Mucosa of rectum (tissue), 2 donors: ENCODE results near the gene SRPK3.
A peak's percentile ranks its signal among the peaks of the same experiment; 100 is the strongest.

Source experiments
- H3K27ac ChIP-seq, 2 donors: one replicate each; pipeline ENCODE4 v1.7.0; 2013; ENCODE audit warnings: inconsistent platforms in 2 of 2, low read depth in 2 of 2, low read length in 2 of 2
- H3K27me3 ChIP-seq, 2 donors: one replicate each; pipeline ENCODE4 v1.7.0; 2013; ENCODE audit warnings: low read length in 2 of 2; ENCODE audit not compliant: control insufficient read depth in 2 of 2, insufficient read depth in 2 of 2
- H3K36me3 ChIP-seq, 2 donors: one replicate each; pipeline ENCODE4 v1.7.0; 2013; ENCODE audit warnings: low read length in 2 of 2; ENCODE audit not compliant: control insufficient read depth in 2 of 2, insufficient read depth in 2 of 2
- H3K4me1 ChIP-seq, 2 donors: one replicate each; pipeline ENCODE4 v1.7.0; 2013; ENCODE audit warnings: low read length in 2 of 2, mild to moderate bottlenecking in 1 of 2; ENCODE audit not compliant: control insufficient read depth in 2 of 2, insufficient read depth in 2 of 2
- H3K4me3 ChIP-seq, 2 donors: one replicate each; pipeline ENCODE4 v1.7.0; 2013; ENCODE audit warnings: low read length in 2 of 2
- H3K9ac ChIP-seq, 2 donors: one replicate each; pipeline ENCODE4 v1.7.0; 2013; ENCODE audit warnings: low read length in 2 of 2, low read depth in 1 of 2, mild to moderate bottlenecking in 1 of 2
- H3K9me3 ChIP-seq, 2 donors: one replicate each; pipeline ENCODE4 v1.7.0; 2013; ENCODE audit warnings: low read length in 2 of 2; ENCODE audit not compliant: control insufficient read depth in 2 of 2
- donor health status: healthy.
- donor health status: Normal muscosa, but diverticular disease.

The SRPK3 gene

DNA sequence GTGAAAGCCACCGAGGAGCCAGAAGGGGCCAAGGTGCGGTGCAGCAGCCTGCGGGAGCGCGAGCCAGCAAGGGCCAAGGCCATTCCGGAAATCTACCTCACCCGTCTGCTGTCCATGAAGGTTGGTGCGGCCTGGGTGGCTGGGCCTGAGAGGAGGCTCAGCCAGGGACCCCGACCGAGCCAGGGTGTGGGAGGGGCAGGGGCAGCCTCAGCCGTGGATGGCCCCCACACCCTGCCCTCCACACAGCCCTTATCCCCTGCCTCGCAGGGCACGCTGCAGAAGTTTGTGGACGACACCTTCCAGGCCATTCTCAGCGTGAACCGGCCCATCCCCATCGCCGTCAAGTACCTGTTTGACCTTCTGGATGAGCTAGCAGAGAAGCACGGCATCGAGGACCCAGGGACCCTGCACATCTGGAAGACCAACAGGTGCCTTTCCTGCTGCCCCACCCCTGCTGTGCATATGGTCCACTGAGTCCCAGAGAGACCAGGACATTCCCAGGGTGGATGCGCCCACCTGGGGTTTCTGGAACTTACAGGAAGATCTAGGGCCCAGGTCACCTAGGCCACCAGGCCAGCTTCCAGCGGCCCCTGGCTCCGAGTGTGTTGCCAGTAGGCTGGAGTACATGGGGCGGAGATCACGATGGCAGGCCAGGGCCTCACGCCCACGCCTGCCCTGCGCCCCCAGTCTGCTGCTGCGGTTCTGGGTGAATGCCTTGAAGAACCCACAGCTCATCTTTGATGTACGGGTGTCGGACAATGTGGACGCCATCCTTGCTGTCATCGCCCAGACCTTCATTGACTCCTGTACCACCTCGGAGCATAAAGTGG lies 3.4 kb upstream of the SRPK3 start:
- H3K27me3 ChIP-seq, result peaks cover 2 to 6% of the 10 kb centered on the region in 2 donors
- H3K9ac ChIP-seq, result no peak overlapping the region
- no peaks in the 10 kb centered on the region for H3K9me3 ChIP-seq
- peaks cover 3% of the 10 kb centered on the region in 2 donors for H3K4me1 ChIP-seq
- no peak overlapping the region for H3K27ac ChIP-seq
- no peaks in the 10 kb centered on the region for H3K36me3 ChIP-seq
- no peak overlapping the region for H3K4me3 ChIP-seq

DNA sequence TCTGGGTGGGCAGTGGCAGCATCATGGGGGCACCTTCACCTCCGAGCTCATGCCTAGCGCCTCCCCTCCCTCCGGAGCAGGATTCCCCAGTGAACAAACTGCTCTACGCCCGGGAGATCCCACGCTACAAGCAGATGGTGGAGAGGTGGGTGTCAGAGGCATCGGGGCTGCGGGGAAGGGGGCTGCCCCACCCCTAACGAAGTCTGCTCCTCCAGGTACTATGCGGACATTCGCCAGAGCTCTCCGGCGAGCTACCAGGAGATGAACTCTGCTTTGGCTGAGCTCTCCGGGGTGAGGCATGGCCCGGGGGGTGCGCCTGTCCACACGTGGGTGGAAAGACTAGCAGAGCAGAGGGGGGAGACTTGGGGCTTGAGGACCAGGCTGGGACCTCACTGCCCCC lies 2.7 kb upstream of the SRPK3 start:
- Histone ChIP-seq H3K9ac (no peak overlapping the region), H3K27ac (no peak overlapping the region), H3K4me1 (peaks cover 3% of the 10 kb centered on the region in 2 donors), H3K36me3 (no peaks in the 10 kb centered on the region), H3K27me3 (peaks cover 2 to 6% of the 10 kb centered on the region in 2 donors), H3K4me3 (no peak overlapping the region), H3K9me3 (no peaks in the 10 kb centered on the region)

GRCh38 chrX:153778684-153779101 lies 2.1 kb upstream of the SRPK3 start:
- Histone ChIP-seq H3K4me3 (no peak overlapping the region), H3K27me3 (peaks cover 2 to 6% of the 10 kb centered on the region in 2 donors), H3K36me3 (no peaks in the 10 kb centered on the region), H3K9ac (no peak overlapping the region), H3K27ac (no peak overlapping the region), H3K4me1 (peaks cover 3% of the 10 kb centered on the region in 2 donors), H3K9me3 (no peaks in the 10 kb centered on the region)

GRCh38 chrX:153779891-153780677 lies 757 bp upstream of the SRPK3 start:
- H3K4me1 ChIP-seq, result peaks cover 3% of the 10 kb centered on the region in 2 donors
- peaks cover 2 to 6% of the 10 kb centered on the region in 2 donors for H3K27me3 ChIP-seq
- H3K4me3 ChIP-seq, result no peak overlapping the region
- H3K36me3 ChIP-seq, result peaks cover 0 to under 1% of the 10 kb centered on the region in 2 donors
- no peaks in the 10 kb centered on the region for H3K9me3 ChIP-seq
- no peak overlapping the region for H3K9ac ChIP-seq
- H3K27ac ChIP-seq, result no peak overlapping the region

GRCh38 chrX:153781428-153782047 lies 697 bp downstream of the SRPK3 start:
- Histone ChIP-seq H3K9ac (peak overlapping the region in 1 of 2 donors; percentile 37), H3K4me3 (no peak overlapping the region), H3K36me3 (peaks cover 3 to 4% of the 10 kb centered on the region in 2 donors), H3K27ac (no peak overlapping the region), H3K9me3 (no peaks in the 10 kb centered on the region), H3K4me1 (peaks cover 3% of the 10 kb centered on the region in 2 donors), H3K27me3 (peaks cover 2 to 6% of the 10 kb centered on the region in 2 donors)

- Histone ChIP-seq H3K9me3 (no peaks in the 10 kb centered on the region), H3K27ac (no peak overlapping the region), H3K36me3 (peaks cover 7 to 8% of the 10 kb centered on the region in 2 donors), H3K27me3 (peaks cover 2 to 6% of the 10 kb centered on the region in 2 donors), H3K4me3 (no peak overlapping the region), H3K9ac (no peak overlapping the region), H3K4me1 (peaks cover 3% of the 10 kb centered on the region in 2 donors)
Observed at GRCh38 chrX:153782313-153782712, 1.5 kb downstream of the SRPK3 start.

DNA sequence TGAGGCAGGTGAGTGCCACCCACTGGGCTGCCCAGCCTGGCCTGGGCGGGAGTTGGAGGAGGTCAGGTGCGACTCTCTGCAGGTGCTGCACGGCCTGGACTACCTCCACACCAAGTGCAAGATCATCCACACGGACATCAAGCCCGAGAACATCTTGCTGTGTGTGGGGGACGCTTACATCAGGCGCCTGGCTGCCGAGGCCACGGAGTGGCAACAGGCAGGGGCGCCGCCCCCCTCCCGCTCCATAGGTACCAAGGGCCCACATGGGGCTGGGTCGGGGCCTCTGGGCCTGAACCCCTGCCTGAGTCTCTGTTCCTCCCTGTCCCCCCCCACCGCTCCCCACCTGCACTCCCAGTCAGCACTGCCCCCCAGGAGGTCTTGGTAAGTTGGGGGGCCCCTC lies 2.0 kb downstream of the SRPK3 start:
- H3K9ac ChIP-seq, result no peak overlapping the region

GRCh38 chrX:153783378-153784013 lies 2.7 kb downstream of the SRPK3 start:
- H3K27ac ChIP-seq, result no peak overlapping the region
- no peak overlapping the region for H3K4me3 ChIP-seq
- H3K4me1 ChIP-seq, result peaks cover 3% of the 10 kb centered on the region in 2 donors
- no peaks in the 10 kb centered on the region for H3K9me3 ChIP-seq
- peaks cover 2 to 4% of the 10 kb centered on the region in 2 donors for H3K27me3 ChIP-seq
- H3K36me3 ChIP-seq, result peaks cover 8 to 9% of the 10 kb centered on the region in 2 donors
- H3K9ac ChIP-seq, result no peak overlapping the region

More for the DNA sequence above, 2.0 kb downstream of the SRPK3 start:
- Histone ChIP-seq H3K9me3 (no peaks in the 10 kb centered on the region), H3K4me1 (peaks cover 3% of the 10 kb centered on the region in 2 donors), H3K27me3 (peaks cover 2 to 6% of the 10 kb centered on the region in 2 donors), H3K4me3 (no peak overlapping the region), H3K36me3 (peaks cover 8 to 9% of the 10 kb centered on the region in 2 donors), H3K27ac (no peak overlapping the region)

- Histone ChIP-seq H3K4me3 (no peak overlapping the region), H3K36me3 (peaks cover 10% of the 10 kb centered on the region in 2 donors), H3K9me3 (no peaks in the 10 kb centered on the region), H3K27ac (no peak overlapping the region), H3K9ac (no peak overlapping the region), H3K4me1 (peaks cover 3% of the 10 kb centered on the region in 2 donors), H3K27me3 (peaks cover 2 to 4% of the 10 kb centered on the region in 2 donors)
Observed at GRCh38 chrX:153784325-153784967, 3.6 kb downstream of the SRPK3 start.
